ENCODE measurements around the gene HSDL1. TPM values are rescaled to one million over a fixed set of nuclear protein-coding genes. Genes with fewer than 3 reads are reported as not detected.

The HSDL1 gene
- polyA plus RNA-seq, 2 of the 4 experiments (the other 2 are of a cell fraction) = 17.9 to 24.9 TPM

GRCh38 chr16:84080378-84080777, 64.6 kb downstream of the HSDL1 start:
- Histone ChIP-seq H3K4me1 (no peaks in the 10 kb centered on the region), H3K4me3 (no peak overlapping the region), H3K27ac (no peak overlapping the region), H3K4me2 (no peak overlapping the region), H3K9me3 (no peaks in the 10 kb centered on the region)
- ChIA-PET CTCF (interaction anchor here (0.7 to 5.5 kb wide), 6 partner anchors 8 to 404 kb away, joined by 3 to 48 read pairs (median 4); partner anchors contain the start of gene TAF1C), POLR2A (no interaction called here)
- no peak for TF ChIP-seq ESRRA (IDR thresholded peaks at IDR 0.05; ENCODE audit: borderline replicate concordance, low read length)
- no peak for TF ChIP-seq ZNF302 (CRISPR knock-in tag; IDR thresholded peaks at IDR 0.05)
- no peak for TF ChIP-seq MAZ (IDR thresholded peaks at IDR 0.05; ENCODE audit: borderline replicate concordance, low read depth, low read length)
- TF ChIP-seq PHF8 (IDR thresholded peaks at IDR 0.05; ENCODE audit: borderline replicate concordance, low read depth) = no peak
- no peak for TF ChIP-seq NR3C1 (IDR thresholded peaks at IDR 0.05)
- no peak for TF ChIP-seq CEBPB (IDR thresholded peaks at IDR 0.05)
- no peak for TF ChIP-seq PBX3 (IDR thresholded peaks at IDR 0.05)
- TF ChIP-seq ATOH8 (CRISPR knock-in tag; IDR thresholded peaks at IDR 0.05; ENCODE audit: low read depth) = no peak
- no peak for TF ChIP-seq TP53 (CRISPR knock-in tag; IDR thresholded peaks at IDR 0.05)
- TF ChIP-seq POLR2AphosphoS2 (conservative IDR thresholded peaks at IDR 0.05; ENCODE audit: low read length) = no peak
- no peak for TF ChIP-seq EHMT2 (IDR thresholded peaks at IDR 0.05; ENCODE audit: low read depth)
- no peak for TF ChIP-seq RCOR1 (IDR thresholded peaks at IDR 0.05; ENCODE audit: low read depth, low read length)
- 91% methylated on average over 8 of the region's 8 CpGs for WGBS (ENCODE audit: missing lambda C conversion rate)
- DNase-seq (ENCODE audit: low read depth in 1 of 2, low spot score in 1 of 2) = no peak
- no peak for FAIRE-seq
- no peak for ATAC-seq

GRCh38 chr16:84079664-84080063, 65.3 kb downstream of the HSDL1 start:
- Histone ChIP-seq H3K27ac (no peak overlapping the region), H3K4me1 (no peaks in the 10 kb centered on the region), H3K4me3 (no peak overlapping the region), H3K4me2 (no peak overlapping the region), H3K9me3 (no peaks in the 10 kb centered on the region)
- ChIA-PET CTCF (interaction anchor here (0.7 to 5.5 kb wide), 5 partner anchors 9 to 404 kb away, joined by 3 to 48 read pairs (median 5); partner anchors contain the start of gene TAF1C), POLR2A (no interaction called here)
- DNase-seq (ENCODE audit: low read depth in 1 of 2, low spot score in 1 of 2) = no peak
- 92% methylated on average over 6 of the region's 6 CpGs for WGBS (ENCODE audit: missing lambda C conversion rate)
- TF ChIP-seq BCL3 (IDR thresholded peaks at IDR 0.05) (no peak), RCOR1 (IDR thresholded peaks at IDR 0.05; ENCODE audit: low read depth, low read length) (no peak), FOSB (CRISPR knock-in tag; IDR thresholded peaks at IDR 0.05) (no peak), SREBF2 (IDR thresholded peaks at IDR 0.05) (no peak), ZC3H11A (IDR thresholded peaks at IDR 0.05) (no peak), TP53 (CRISPR knock-in tag; IDR thresholded peaks at IDR 0.05) (no peak), RFX5 (IDR thresholded peaks at IDR 0.05) (no peak), EHF (CRISPR knock-in tag; IDR thresholded peaks at IDR 0.05) (no peak), ATOH8 (CRISPR knock-in tag; IDR thresholded peaks at IDR 0.05; ENCODE audit: low read depth) (no peak), POLR2A (IDR thresholded peaks at IDR 0.05; ENCODE audit: low read length) (no peak), HES2 (IDR thresholded peaks at IDR 0.05) (no peak), ESRRA (IDR thresholded peaks at IDR 0.05; ENCODE audit: borderline replicate concordance, low read length) (no peak), FOXS1 (CRISPR knock-in tag; IDR thresholded peaks at IDR 0.05) (no peak), JUNB (IDR thresholded peaks at IDR 0.05) (no peak), BHLHE40 (IDR thresholded peaks at IDR 0.05; ENCODE audit: low read depth, low read length) (no peak), CBX8 (IDR thresholded peaks at IDR 0.05) (no peak), RAD21 (conservative IDR thresholded peaks at IDR 0.05 in 1 of 2, IDR thresholded peaks at IDR 0.05 in 1 of 2) (no peak), EHMT2 (IDR thresholded peaks at IDR 0.05; ENCODE audit: low read depth) (no peak)
- no peak for FAIRE-seq
- no peak for ATAC-seq
